ENCODE data around the gene XPO1. TPM values are rescaled to one million over a fixed set of nuclear protein-coding genes. Genes with fewer than 3 reads are reported as not detected.
"Not testable (repeated sequence)": the region's sequence is repeated elsewhere in the genome, so short reads cannot be mapped to it uniquely, and the experiment has no call there.

The XPO1 gene
- total RNA-seq, 2 donors from 2014 or later: 264 to 315 TPM

DNA sequence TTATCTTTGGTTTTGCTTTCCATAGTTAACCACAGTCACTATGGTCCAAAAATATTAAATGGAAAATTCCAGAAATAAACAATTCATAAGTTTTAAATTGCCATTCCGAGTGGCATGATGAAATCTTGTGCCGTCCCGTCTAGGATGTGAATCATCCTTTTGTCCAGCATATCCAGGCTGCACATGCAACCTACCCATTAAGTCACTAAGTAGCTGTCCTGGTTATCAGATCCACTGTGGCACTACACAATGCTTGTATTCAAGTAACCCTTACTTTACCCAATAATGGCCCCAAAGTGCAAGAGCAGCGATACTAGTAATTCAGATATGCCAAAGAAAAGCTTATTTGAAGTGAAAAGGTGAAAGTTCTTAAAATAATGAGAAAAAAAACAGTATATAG, 78.0 kb downstream of the XPO1 start:
- no peak overlapping the region for H3K4me3 Mint-ChIP-seq
- no peaks in the 10 kb centered on the region for H3K9me3 Mint-ChIP-seq
- H3K36me3 Mint-ChIP-seq (ENCODE audit: low read depth): peaks cover 13% of the 10 kb centered on the region
- H3K9me3 ChIP-seq (ENCODE audit: control insufficient read depth, low read length): no peaks in the 10 kb centered on the region
- H3K27ac ChIP-seq (ENCODE audit: low read depth, low read length): no peak overlapping the region
- H3K9ac ChIP-seq (ENCODE audit: extremely low read depth, low read length, poor library complexity, severe bottlenecking): no peak overlapping the region
- TF ChIP-seq, protein P1, sequence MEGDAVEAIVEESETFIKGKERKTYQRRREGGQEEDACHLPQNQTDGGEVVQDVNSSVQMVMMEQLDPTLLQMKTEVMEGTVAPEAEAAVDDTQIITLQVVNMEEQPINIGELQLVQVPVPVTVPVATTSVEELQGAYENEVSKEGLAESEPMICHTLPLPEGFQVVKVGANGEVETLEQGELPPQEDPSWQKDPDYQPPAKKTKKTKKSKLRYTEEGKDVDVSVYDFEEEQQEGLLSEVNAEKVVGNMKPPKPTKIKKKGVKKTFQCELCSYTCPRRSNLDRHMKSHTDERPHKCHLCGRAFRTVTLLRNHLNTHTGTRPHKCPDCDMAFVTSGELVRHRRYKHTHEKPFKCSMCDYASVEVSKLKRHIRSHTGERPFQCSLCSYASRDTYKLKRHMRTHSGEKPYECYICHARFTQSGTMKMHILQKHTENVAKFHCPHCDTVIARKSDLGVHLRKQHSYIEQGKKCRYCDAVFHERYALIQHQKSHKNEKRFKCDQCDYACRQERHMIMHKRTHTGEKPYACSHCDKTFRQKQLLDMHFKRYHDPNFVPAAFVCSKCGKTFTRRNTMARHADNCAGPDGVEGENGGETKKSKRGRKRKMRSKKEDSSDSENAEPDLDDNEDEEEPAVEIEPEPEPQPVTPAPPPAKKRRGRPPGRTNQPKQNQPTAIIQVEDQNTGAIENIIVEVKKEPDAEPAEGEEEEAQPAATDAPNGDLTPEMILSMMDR (conservative IDR thresholded peaks at IDR 0.05): no peak
- no peaks in the 10 kb centered on the region for H3K27me3 ChIP-seq (ENCODE audit: control insufficient read depth, insufficient read depth, low read length, poor library complexity, severe bottlenecking)
- no peaks in the 10 kb centered on the region for H3K27me3 Mint-ChIP-seq (ENCODE audit: insufficient read depth)
- peaks cover 13% of the 10 kb centered on the region for H3K4me1 Mint-ChIP-seq
- DNase-seq: peak; percentile 14
- no peak overlapping the region for H3K27ac Mint-ChIP-seq
- no peaks in the 10 kb centered on the region for H3K36me3 ChIP-seq (ENCODE audit: control insufficient read depth, insufficient read depth, low read length)
- no peaks in the 10 kb centered on the region for H3K4me1 ChIP-seq (ENCODE audit: control insufficient read depth, insufficient read depth, low read length)
- WGBS, 2 experiments (ENCODE audit: insufficient coverage in 1 of 2, insufficient read length in 1 of 2): 93 to 100% methylated on average over 3 to 4 of the region's 4 CpGs
- H3K4me3 ChIP-seq (ENCODE audit: low read length): no peak overlapping the region

DNA sequence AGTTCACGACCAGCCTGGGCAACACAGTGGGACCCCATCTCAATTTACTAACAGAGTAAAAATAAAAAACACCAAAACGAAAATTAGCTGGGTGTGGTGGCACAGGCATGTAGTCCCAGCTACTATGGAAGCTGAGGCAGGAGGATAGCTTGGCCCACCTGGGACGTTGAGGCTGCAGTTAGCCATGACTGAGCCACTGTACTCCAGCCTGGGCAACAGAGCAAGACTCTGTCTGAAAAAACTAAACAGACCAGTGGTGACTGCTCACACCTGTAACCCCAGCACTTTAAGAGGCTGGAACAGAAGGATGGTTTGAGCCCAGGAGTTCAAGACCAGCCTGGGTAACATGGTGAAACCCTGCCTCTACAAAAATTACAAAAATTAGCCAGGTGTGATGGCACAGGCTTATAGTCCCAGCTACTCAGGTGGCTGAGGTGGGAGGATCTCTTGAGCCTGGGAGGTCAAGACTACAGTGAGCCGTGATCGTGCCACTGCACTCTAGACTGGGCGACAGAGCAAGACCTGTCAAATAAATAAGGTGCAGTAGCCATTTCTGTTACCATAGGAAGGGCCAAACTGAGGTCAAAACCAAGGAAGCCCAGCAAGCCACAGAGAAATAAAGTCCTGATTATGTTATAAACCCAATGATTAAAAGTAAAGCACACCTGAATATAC, 81.3 kb downstream of the XPO1 start:
- Histone ChIP-seq H3K9me3 (ENCODE audit: control insufficient read depth, low read length) (no peaks in the 10 kb centered on the region), H3K36me3 (ENCODE audit: control insufficient read depth, insufficient read depth, low read length) (no peaks in the 10 kb centered on the region), H3K9ac (ENCODE audit: extremely low read depth, low read length, poor library complexity, severe bottlenecking) (no peak overlapping the region), H3K27me3 (ENCODE audit: control insufficient read depth, insufficient read depth, low read length, poor library complexity, severe bottlenecking) (no peaks in the 10 kb centered on the region), H3K27ac (ENCODE audit: low read depth, low read length) (no peak overlapping the region), H3K4me3 (ENCODE audit: low read length) (no peak overlapping the region), H3K4me1 (ENCODE audit: control insufficient read depth, insufficient read depth, low read length) (no peaks in the 10 kb centered on the region)
- WGBS, 2 experiments (ENCODE audit: insufficient coverage in 1 of 2, insufficient read length in 1 of 2): 95 to 97% methylated on average over 5 to 6 of the region's 6 CpGs
- H3K27me3 Mint-ChIP-seq (ENCODE audit: insufficient read depth): no peaks in the 10 kb centered on the region
- H3K9me3 Mint-ChIP-seq: no peaks in the 10 kb centered on the region
- H3K4me3 Mint-ChIP-seq: no peak overlapping the region
- peak overlapping the region; percentile 10 for H3K27ac Mint-ChIP-seq
- H3K4me1 Mint-ChIP-seq: peaks cover 2% of the 10 kb centered on the region
- TF ChIP-seq, protein P1 (conservative IDR thresholded peaks at IDR 0.05): no peak
- H3K36me3 Mint-ChIP-seq (ENCODE audit: low read depth): peaks cover 15% of the 10 kb centered on the region
- DNase-seq: peak; percentile 28

DNA sequence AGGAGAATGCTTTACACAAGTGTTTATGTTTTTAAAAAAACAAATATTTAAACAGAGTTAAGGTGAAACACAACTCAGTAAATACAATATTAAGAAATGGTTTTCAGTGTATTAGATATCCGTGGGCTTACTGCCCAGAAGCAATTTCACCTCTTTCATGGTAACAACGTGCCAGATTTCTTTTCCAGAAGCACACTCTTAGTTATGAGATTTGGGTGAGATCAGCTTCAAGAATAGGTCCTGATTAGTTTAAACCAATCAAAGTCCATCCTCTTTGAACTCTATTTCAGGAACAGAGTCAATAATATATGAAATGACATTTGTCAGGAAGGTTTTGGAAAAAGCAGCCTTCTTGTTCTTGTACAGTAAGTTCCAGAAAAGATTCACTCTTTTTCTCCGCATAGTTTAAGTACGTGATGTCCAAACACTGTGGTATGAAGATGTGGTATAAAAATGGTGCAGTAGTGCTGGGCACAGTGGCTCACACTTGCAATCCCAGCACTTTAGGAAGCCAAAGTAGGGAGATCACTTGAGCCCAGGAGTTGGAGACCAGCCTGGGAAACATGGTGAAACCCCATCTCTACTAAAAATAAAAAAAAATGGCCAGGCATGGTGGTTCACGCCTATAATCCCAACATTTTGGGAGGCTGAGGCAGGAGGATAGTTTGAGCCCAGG, 81.9 kb downstream of the XPO1 start:
- no peaks in the 10 kb centered on the region for H3K27me3 ChIP-seq (ENCODE audit: control insufficient read depth, insufficient read depth, low read length, poor library complexity, severe bottlenecking)
- WGBS, 2 experiments (ENCODE audit: insufficient coverage in 1 of 2, insufficient read length in 1 of 2): 98 to 100% methylated on average over 4 to 5 of the region's 5 CpGs
- Mint-ChIP-seq H3K4me3 (no peak overlapping the region), H3K27ac (no peak overlapping the region), H3K36me3 (ENCODE audit: low read depth) (peaks cover 20% of the 10 kb centered on the region), H3K27me3 (ENCODE audit: insufficient read depth) (no peaks in the 10 kb centered on the region), H3K4me1 (peaks cover 2% of the 10 kb centered on the region), H3K9me3 (peaks cover 3% of the 10 kb centered on the region)
- H3K4me3 ChIP-seq (ENCODE audit: low read length): no peak overlapping the region
- no peaks in the 10 kb centered on the region for H3K36me3 ChIP-seq (ENCODE audit: control insufficient read depth, insufficient read depth, low read length)
- peak; percentile 1 for DNase-seq
- TF ChIP-seq, protein P1 (conservative IDR thresholded peaks at IDR 0.05): no peak
- H3K4me1 ChIP-seq (ENCODE audit: control insufficient read depth, insufficient read depth, low read length): no peaks in the 10 kb centered on the region
- no peak overlapping the region for H3K9ac ChIP-seq (ENCODE audit: extremely low read depth, low read length, poor library complexity, severe bottlenecking)
- H3K27ac ChIP-seq (ENCODE audit: low read depth, low read length): no peak overlapping the region
- H3K9me3 ChIP-seq (ENCODE audit: control insufficient read depth, low read length): no peaks in the 10 kb centered on the region

DNA sequence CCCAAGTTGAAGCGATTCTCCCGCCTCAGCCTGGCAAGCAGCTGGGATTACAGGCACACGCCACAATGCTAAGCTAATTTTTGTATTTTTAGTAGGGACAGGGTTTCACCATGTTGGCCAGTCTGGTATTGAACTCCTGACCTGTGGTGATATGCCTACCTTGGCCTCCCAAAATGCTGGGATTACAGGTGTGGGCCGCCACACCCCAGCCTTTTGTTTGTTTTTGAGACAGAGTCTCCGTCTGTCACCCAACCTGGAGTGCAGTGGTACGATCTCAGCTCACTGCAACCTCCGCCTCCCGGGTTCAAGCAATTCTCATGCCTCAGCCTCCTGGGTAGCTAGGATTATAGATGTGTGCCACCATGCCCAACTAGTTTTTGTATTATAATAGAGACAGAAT, 83.2 kb downstream of the XPO1 start:
- Mint-ChIP-seq H3K36me3 (ENCODE audit: low read depth) (peaks cover 27% of the 10 kb centered on the region), H3K27ac (peak overlapping the region; percentile 35)
- WGBS, 2 experiments (ENCODE audit: insufficient coverage in 1 of 2, insufficient read length in 1 of 2): 88 to 97% methylated on average over 8 of the region's 8 CpGs
- not testable (repeated sequence) for DNase-seq; H3K9me3 Mint-ChIP-seq; H3K36me3 ChIP-seq (ENCODE audit: control insufficient read depth, insufficient read depth, low read length); H3K9me3 ChIP-seq (ENCODE audit: control insufficient read depth, low read length); H3K9ac ChIP-seq (ENCODE audit: extremely low read depth, low read length, poor library complexity, severe bottlenecking); H3K4me3 ChIP-seq (ENCODE audit: low read length); H3K27me3 Mint-ChIP-seq (ENCODE audit: insufficient read depth); H3K27ac ChIP-seq (ENCODE audit: low read depth, low read length); H3K4me1 Mint-ChIP-seq; H3K4me1 ChIP-seq (ENCODE audit: control insufficient read depth, insufficient read depth, low read length); H3K4me3 Mint-ChIP-seq; H3K27me3 ChIP-seq (ENCODE audit: control insufficient read depth, insufficient read depth, low read length, poor library complexity, severe bottlenecking)
